ENCODE measurements around the gene DNPH1. TPM values are rescaled to one million over a fixed set of nuclear protein-coding genes. Genes with fewer than 3 reads are reported as not detected.

Gene DNPH1
- 77.7 to 112 TPM (median 101 TPM) in 5 replicates for total RNA-seq (2022; extraction: Qiagen RNA extraction)

GRCh38 chr6:43228951-43229802, at the start of gene DNPH1:
Gene DNPH1, minus strand, starts transcription at chr6:43229481. Its CDS starts 25 bp downstream, at chr6:43229456.

GRCh38 chr6:43242908-43243663, 13.8 kb upstream of the DNPH1 start, which contains the start of gene TTBK1:
Gene TTBK1, plus strand, starts transcription at chr6:43243481. Its CDS starts 3,180 bp downstream, at chr6:43246661.

GRCh38 chr6:43181942-43182860, 47.1 kb downstream of the DNPH1 start, which contains the start of gene CUL9:
Gene CUL9, plus strand, starts transcription at chr6:43182196. Its CDS starts 2,115 bp downstream, at chr6:43184311.

Other genes starting within 250 kb of the DNPH1 start
- gene PPP2R5D, start 244.9 kb downstream of the DNPH1 start, total RNA-seq (2022; extraction: Qiagen RNA extraction), result 25.3 to 28.9 TPM (median 27.0 TPM) in 5 replicates
- gene MEA1, start 215.5 kb downstream of the DNPH1 start, total RNA-seq (2022; extraction: Qiagen RNA extraction), result 85.6 to 93.3 TPM (median 91.2 TPM) in 5 replicates
- gene KLHDC3, start 215.2 kb downstream of the DNPH1 start, total RNA-seq (2022; extraction: Qiagen RNA extraction), result 26.2 to 31.1 TPM (median 27.7 TPM) in 5 replicates
- gene RRP36, start 207.9 kb downstream of the DNPH1 start, total RNA-seq (2022; extraction: Qiagen RNA extraction), result 64.4 to 75.1 TPM (median 68.5 TPM) in 5 replicates
- gene CUL7, start 175.6 kb downstream of the DNPH1 start, total RNA-seq (2022; extraction: Qiagen RNA extraction), result 6.8 to 9.0 TPM (median 7.6 TPM) in 5 replicates
- 56.1 to 62.9 TPM (median 57.9 TPM) in 5 replicates for gene MRPL2, start 170.0 kb downstream of the DNPH1 start, total RNA-seq (2022; extraction: Qiagen RNA extraction)
- 6.7 to 8.1 TPM (median 7.3 TPM) in 5 replicates for gene KLC4, start 169.8 kb downstream of the DNPH1 start, total RNA-seq (2022; extraction: Qiagen RNA extraction)
- gene PTK7, start 153.2 kb downstream of the DNPH1 start, total RNA-seq (2022; extraction: Qiagen RNA extraction), result 3.7 to 5.2 TPM (median 4.8 TPM) in 5 replicates
- 12.5 to 17.2 TPM (median 16.3 TPM) in 5 replicates for gene SRF, start 58.2 kb downstream of the DNPH1 start, total RNA-seq (2022; extraction: Qiagen RNA extraction)
- 5.8 to 9.8 TPM (median 8.5 TPM) in 5 replicates for gene CUL9, start 47.3 kb downstream of the DNPH1 start, total RNA-seq (2022; extraction: Qiagen RNA extraction)
- gene TTBK1, start 14.0 kb upstream of the DNPH1 start, total RNA-seq (2022; extraction: Qiagen RNA extraction), result 0.03 to 0.06 TPM (median 0.03 TPM) in 5 replicates
- gene SLC22A7, start 68.8 kb upstream of the DNPH1 start, total RNA-seq (2022; extraction: Qiagen RNA extraction), result not detected in 5 replicates
- gene CRIP3, start 79.3 kb upstream of the DNPH1 start, total RNA-seq (2022; extraction: Qiagen RNA extraction), result 0.27 to 0.62 TPM (median 0.37 TPM) in 5 replicates
- gene ZNF318, start 140.2 kb upstream of the DNPH1 start, total RNA-seq (2022; extraction: Qiagen RNA extraction), result 3.9 to 5.4 TPM (median 4.7 TPM) in 5 replicates
- gene ABCC10, start 198.1 kb upstream of the DNPH1 start, total RNA-seq (2022; extraction: Qiagen RNA extraction), result 6.0 to 11.5 TPM (median 9.5 TPM) in 5 replicates
- 5.6 to 9.0 TPM (median 8.9 TPM) in 5 replicates for gene DLK2, start 226.1 kb upstream of the DNPH1 start, total RNA-seq (2022; extraction: Qiagen RNA extraction)
- 15.3 to 19.5 TPM (median 17.9 TPM) in 5 replicates for gene TJAP1, start 248.1 kb upstream of the DNPH1 start, total RNA-seq (2022; extraction: Qiagen RNA extraction)

Measured in A549 treated with AZD2906 at 1 μM for 4 hours (cell line).